Posterior vena cava (tissue), 2 donors: ENCODE measurements around the gene PTPRN2. TPM values are rescaled to one million over a fixed set of nuclear protein-coding genes. Genes with fewer than 3 reads are reported as not detected.
"Not testable (repeated sequence)": the region's sequence is repeated elsewhere in the genome, so short reads cannot be mapped to it uniquely, and the experiment has no call there.

Experiments
- DNase-seq: peaks from one replicate; pipeline ENCODE4 v3.0.0-alpha.2; 2020; ENCODE audit warnings: low spot score
- intact Hi-C, 2 donors: fragments of 100-400 bp; cut with DNase I; formaldehyde crosslinking; loops; one replicate each; pipeline versions ENCODE4 v1.14.1 to v1.14.2; 2022 to 2023
- total RNA-seq, 2 donors: library from RNA; stranded (reverse); fragmentation: NEBNext Ultra II Directional; extraction: Animal tissue kit (Norgen Biotek cat#: 25700); gene quantifications; one replicate each; pipeline ENCODE4 v1.2.1, GENCODE V29; 2021
- donor health status: DM: yes; HTN: yes; CAD: no.
- donor health status: DM: yes; HTN: yes; CAD: no.

Gene PTPRN2
- total RNA-seq, 2 donors from 2014 or later: 1.6 to 2.8 TPM

DNA sequence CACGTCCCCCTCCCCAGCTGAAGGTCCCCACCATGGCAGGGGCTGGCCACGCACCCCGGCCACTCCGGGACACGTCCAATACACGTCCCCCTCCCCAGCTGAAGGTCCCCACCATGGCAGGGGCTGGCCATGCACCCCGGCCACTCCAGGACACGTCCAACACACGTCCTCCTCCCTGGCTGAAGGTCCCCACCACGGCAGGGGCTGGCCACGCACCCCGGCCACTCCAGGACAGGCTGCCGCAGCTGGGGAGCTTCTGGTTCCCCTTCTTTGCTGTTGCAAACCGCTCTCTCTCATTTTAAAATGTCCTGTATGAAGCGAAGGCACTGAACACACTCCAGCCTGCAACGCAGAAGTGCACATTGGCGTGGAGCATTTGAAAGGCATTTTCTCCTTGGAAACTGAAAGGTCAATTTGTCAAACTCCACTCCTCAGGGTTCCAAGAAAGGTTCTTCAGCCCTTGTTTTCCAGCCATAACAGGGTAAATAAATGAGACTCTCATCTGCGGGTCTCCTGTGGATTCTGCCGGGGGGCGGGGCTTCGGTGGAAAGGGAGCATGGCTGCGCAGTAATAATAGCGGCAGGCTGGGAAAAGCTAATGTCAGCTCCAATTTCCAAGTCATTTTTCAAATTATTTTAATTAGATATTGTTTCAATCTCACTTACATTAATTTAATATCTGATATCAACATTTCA lies 670.5 kb downstream of the PTPRN2 start:
- intact Hi-C loops: no loop called here

DNA sequence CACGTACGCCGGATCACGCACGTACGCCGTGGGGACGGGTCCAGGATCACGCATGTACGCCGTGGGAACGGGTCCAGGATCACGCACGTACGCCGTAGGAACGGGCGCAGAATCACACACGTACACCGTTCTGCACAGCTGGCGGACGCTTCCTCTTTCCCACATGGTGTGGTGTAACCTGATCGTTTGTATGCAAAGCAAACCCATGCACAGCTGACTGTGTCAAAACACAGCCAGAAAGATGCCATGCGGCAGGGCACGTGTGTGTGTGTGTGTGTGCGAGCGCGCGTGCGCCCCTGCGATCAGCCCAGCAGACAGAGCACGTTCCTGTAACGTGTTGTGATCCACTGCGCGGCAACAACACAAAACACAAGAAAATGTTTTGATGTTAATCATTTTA lies 677.2 kb downstream of the PTPRN2 start:
- no peak for DNase-seq
- intact Hi-C loops: no loop called here

More for the DNA sequence above, 670.5 kb downstream of the PTPRN2 start:
- peak; percentile 74 for DNase-seq

GRCh38 chr7:157910045-157910444 lies 677.6 kb downstream of the PTPRN2 start:
- peak; percentile 73 for DNase-seq
- intact Hi-C loops: not testable (repeated sequence)

DNA sequence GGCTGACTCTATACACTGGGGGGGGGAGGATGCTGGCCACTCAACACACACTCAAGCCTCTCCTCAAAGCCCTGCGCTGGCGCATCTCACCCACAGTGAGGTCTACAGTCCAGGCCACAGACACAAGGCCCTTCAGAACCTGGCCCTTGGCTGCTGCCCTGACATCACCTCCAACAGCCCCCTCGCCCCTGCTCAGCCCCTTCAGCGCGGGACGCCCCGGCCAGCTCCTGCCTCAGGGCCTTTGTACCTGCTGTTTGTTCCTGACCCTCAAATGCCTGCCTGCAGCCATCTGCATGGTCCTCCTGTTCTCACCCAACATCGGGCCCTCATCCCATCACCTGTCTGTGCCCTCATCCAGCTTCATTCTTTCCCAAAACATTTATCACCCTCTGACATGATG lies 678.3 kb downstream of the PTPRN2 start:
- peak; percentile 50 for DNase-seq
- intact Hi-C loops: no loop called here

GRCh38 chr7:157908006-157908782 lies 679.4 kb downstream of the PTPRN2 start:
- intact Hi-C loops: no loop called here
- DNase-seq: peak; percentile 73

GRCh38 chr7:157907091-157907490 lies 680.5 kb downstream of the PTPRN2 start:
- intact Hi-C loops: no loop called here

DNA sequence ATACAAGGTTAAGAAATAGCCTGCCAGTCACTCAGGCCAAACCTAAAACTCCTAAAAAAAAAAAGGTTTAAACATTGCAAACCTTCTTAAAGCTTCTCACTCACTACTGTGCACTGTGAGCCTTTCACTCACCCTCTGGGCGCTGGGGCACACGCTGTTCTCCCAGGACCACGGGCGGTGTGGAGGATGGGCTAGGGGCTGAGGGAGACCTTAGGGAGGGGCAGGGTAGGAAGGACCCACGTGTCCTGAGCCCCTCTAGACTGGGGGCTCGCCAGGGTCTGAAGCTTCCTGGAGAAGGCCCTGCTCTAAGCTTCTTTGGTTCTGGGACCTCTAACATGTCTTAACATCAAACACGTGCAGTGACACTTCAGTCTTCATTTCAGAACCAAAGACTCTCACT lies 681.0 kb downstream of the PTPRN2 start:
- intact Hi-C loops: no loop called here
- no peak for DNase-seq

More at GRCh38 chr7:157907091-157907490, 680.5 kb downstream of the PTPRN2 start:
- no peak for DNase-seq

- intact Hi-C loops: no loop called here
- no peak for DNase-seq
These were observed 681.8 kb downstream of the PTPRN2 start for GRCh38 chr7:157905651-157906461.

DNA sequence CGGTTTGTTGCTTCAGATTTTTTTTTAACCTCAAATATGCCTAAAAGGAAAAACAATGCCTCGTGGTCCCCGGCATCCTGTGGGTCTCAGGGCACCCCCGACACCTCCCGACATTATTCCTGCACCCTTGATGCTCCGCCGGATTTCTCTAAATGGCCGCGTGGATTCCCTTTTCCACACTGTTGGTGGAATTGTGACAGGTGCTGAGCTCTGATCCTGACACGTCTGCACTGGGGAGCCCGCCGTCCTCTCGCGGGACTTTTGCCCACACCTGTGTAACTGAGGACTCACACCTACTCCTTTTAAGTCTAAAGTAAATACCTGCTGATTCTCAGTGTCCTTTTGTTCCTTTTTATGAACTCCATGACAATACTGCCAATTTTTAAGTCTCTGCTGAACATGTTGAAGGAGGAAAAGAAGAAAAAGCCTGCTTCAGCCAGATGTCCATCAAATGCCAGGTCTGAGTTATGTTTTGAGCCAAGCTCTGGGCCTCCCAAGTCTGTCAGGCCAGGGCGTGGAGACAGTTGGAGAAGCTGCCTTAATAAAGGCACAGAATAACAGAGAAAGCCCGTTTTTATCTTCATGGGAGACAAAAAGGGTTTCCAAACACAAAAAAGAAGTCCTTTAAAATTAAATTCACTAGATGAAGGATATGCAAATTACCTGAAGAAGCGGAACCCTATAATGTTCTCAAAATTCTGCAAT lies 682.6 kb downstream of the PTPRN2 start:
- intact Hi-C loops: no loop called here

DNA sequence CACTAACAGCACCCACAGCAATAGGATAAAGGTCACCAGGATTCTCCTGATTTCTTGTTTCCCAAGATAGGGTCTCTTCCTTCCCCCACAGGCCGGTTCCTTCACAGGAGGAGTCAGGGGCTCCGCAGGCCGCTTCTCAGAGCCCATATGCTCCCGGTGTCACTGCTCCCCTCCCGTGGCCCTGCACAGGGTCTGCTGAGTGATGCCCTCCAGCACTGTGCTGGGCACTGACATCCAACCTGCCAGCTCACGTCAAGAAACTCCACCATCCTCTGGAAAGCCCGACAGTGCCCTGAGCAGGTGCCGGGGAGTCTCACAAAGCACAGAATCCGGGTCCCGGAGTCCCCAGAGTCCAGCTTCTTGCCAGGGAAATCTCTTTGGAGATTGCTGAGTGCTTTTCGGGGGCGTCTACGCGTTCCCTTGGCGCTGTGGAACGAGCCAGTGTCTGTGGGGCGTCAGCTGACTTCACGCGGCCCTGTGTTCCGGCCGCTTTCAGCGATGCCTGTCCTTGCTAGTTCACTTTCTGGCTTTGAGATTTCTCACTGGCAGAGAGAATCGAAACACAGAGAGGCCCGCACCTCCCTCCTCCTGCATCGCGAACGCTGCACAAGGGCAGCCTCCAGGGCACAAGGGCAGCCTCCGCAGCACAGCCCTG lies 683.3 kb downstream of the PTPRN2 start:
- intact Hi-C loops: no loop called here

More for the DNA sequence above, 682.6 kb downstream of the PTPRN2 start:
- DNase-seq: no peak

GRCh38 chr7:157903710-157904109 lies 683.9 kb downstream of the PTPRN2 start:
- no peak for DNase-seq
- intact Hi-C loops: no loop called here

More for the DNA sequence above, 683.3 kb downstream of the PTPRN2 start:
- no peak for DNase-seq

- intact Hi-C loops: no loop called here
- no peak for DNase-seq
These were observed 684.3 kb downstream of the PTPRN2 start for GRCh38 chr7:157903296-157903695.

DNA sequence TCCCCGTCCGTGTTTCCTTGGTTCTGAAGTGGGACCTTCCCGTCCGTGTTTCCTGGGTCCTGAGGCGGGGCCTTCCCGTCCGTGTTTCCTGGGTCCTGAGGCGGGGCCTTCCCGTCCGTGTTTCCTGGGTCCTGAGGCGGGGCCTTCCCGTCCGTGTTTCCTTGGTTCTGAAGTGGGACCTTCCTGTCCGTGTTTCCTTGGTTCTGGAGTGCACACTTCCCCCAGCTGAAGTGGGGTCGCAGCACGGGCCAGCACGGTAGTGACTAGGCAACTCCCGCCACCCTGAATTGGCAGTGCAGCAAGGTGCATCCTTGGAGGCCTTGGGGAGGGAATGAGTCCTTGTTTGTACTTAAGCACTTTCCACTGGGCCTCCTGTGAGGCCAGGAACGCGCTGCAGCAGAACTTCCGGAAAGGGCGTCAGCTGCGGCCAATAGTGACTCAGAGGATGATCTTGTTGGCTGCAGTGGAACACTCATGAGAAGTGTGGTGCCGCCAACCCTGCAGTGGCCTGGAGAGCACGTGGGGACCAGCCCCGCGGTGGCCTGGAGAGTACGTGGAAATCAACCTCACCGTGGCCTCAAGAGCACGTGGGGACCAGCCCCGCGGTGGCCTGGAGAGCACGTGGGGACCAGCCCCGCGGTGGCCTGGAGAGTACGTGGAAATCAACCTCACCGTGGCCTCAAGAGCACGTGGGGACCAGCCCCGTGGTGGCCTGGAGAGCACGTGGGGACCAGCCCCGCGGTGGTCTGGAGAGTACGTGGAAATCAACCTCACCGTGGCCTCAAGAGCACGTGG lies 685.6 kb downstream of the PTPRN2 start:
- intact Hi-C loops, DNase-seq: not testable (repeated sequence)

GRCh38 chr7:157901166-157901565 lies 686.5 kb downstream of the PTPRN2 start:
- DNase-seq: no peak
- intact Hi-C loops: no loop called here

- DNase-seq: no peak
- intact Hi-C loops: no loop called here
These were observed 687.1 kb downstream of the PTPRN2 start for GRCh38 chr7:157900556-157900955.

DNA sequence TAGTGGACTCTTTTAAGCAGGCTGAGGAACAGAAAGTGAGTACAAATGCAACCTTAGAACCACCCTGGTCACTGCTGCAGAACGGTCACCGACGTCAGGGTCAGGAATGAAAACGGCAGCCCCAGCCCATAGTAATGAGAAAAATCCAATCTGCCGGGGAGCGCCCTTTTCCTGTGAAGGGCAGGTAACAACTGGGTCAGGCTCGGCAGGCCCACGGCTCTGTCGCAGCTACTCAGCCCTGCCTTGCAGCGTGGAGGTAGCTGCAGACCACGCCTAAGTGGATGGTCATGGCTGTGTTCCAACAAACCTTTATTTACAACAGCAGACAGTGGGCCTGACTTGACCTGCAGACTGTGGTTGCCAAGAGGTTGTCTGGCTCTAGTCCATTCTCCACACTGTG lies 687.6 kb downstream of the PTPRN2 start:
- intact Hi-C loops: no loop called here
- DNase-seq: no peak

DNA sequence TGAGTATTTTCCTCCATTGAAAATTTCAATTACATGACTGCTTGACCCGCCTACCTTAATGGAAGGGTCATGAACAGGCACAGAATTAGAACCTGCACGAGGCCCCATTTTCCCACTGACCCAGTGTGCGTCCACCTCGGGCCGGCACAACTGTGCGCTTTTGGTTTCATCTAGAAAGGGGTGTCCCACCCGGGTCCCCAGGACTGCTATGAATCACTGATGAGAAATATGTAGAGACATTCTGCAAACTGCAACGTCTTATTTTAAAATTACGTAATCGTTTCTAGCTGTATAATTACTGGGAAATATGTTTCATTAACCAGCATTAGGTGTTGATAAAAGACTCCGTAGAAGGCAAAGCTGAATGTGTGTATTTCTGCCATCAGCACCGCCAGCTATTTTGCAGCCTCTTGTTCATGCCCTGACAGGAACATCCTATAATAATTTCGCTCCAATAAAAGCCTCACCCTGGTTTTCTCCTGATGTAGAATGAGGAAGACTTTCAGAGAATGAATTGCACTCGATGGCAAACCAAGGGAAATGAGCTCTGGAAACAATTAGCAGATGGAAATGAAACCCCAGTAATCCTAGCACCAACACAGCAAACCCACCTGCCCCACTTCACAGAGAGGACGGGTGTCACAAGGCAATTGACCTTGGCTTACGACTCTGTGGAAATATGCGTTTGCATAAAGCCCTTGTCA lies 688.7 kb downstream of the PTPRN2 start:
- no peak for DNase-seq
- intact Hi-C loops: loop anchor here in 1 of 2 donors (5.0 kb wide), 1 partner anchor 1592 kb away; no protein-coding TSS in a partner anchor
